SIG-M5 (cell line): ENCODE measurements around the gene ZNF275.
"Not testable (repeated sequence)": the region's sequence is repeated elsewhere in the genome, so short reads cannot be mapped to it uniquely, and the experiment has no call there.

ENCODE experiments used
- DNase-seq: peaks from one replicate; lab custom pipeline; 2025; lab: John Stamatoyannopoulos, UW

The ZNF275 gene, protein sequence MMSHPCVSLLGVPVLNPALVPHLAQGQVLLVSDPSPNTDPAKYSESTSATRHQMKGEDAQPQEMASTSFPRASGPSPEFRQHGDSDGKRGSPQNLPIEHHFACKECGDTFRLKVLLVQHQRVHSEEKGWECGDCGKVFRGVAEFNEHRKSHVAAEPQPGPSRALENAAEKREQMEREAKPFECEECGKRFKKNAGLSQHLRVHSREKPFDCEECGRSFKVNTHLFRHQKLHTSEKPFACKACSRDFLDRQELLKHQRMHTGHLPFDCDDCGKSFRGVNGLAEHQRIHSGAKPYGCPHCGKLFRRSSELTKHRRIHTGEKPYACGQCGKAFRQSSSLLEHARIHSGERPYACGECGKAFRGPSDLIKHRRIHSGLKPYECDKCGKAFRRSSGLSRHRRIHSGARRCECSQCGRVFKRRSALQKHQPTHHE

DNA sequence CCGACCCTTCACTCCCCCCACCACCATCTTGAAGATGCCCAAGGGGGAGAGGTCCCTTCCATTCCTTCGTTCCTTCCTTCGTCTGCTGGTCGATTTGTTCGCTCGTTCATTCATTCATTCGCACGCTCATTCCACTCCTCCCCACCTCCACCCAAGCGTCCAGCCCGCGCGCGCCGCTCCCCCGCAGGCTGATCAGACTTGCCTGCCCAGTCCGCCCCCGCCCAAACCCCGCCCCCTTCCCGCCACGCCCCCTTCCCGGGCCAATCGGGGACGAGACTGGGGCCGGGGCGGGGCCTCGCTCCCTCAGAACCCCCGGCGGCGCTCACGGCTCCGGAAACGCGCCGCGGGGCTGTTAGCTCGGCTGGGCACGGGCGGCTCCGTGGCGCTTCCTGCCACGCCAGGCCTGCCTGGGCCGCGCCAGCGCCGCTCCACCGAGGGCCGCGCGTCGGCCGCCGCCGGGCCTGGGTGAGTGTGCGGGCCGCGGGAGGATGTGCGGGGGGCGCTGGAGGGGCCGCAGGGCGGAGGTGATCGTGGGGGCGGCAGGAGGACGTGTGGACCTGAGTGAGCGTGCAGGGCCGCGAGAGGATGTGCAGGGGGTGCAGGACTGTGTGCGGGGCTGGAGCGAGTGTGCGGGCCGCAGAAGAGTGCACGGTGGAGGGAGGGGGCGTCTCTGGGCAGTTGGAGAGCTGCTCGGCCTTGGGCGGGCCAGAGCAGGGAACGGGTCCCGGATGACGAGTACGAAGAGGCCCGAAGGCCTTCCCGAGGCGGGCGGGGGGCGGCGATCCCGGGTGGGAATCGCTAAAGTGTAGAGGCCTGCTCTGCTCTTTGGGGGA lies at the start of gene ZNF275:
TSS of gene ZNF275 (plus strand) at position 333 of the 833 bp plus-strand sequence. CDS start 2,527 bp downstream, outside the sequence.
- DNase-seq: no peak

DNA sequence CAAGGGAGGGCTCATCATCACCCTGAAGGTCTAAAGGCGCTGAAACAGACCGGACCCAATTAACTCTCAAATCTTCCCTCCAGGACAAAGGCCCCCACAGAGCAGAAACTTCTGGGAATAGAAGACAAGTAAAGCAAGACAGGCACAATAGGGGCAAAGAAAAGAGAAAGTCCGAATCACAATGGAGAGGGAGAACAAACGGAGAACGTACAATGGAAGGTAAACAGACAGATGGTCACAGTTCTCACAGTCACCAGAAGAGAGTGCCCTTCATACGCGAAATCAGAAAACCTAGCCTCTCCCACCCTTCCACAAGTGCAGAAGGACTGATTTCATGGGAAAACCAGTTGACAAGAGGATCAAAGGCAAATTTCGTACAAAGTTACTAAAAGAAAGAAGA lies 48.3 kb upstream of the ZNF275 start:
- not testable (repeated sequence) for DNase-seq

DNA sequence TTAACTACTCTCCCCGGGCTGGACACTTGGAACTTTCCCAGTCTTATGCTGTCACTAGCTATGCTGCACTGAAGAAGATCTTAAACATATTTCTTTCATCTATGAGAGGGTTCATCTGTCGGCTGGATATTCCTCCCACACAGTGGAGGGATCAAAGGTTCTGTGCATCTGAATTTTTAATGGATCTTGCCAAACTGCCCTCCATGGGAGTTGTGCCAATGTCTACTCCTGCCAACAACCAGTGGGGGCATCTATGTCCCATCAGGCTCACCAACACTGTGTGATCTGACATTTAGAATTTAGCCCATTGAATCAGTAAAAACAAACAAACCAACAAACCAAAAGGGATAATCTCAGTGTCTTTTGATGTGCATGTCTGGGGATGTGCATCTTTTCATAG lies 45.1 kb upstream of the ZNF275 start:
- DNase-seq: not testable (repeated sequence)

DNA sequence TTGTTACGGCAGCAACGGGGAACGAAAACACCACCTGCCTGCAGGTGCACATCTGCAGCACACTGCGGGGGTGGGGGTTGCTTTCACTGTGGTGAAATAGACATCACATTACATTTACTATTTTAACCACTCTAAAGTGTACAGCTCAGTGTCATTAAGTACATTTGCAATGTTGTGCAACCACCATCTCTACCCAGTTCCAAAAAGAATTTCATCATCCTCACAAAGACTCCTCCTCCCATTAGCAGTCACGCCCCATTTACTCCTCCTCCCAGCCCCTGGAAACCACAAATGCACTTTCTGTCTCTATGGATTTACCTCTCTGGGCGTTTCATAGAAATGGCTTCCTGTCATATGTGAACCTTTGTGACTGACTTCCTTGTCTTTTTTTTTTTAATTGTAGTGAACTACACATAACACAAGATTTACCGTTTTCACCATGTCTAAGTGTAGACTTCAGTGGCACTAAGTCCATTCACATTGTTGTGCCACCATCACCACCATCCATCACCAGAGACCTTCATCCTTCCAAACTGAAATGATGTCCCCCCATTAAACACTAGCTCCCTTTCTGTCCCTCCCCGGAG lies 40.4 kb upstream of the ZNF275 start:
- DNase-seq: not testable (repeated sequence)

DNA sequence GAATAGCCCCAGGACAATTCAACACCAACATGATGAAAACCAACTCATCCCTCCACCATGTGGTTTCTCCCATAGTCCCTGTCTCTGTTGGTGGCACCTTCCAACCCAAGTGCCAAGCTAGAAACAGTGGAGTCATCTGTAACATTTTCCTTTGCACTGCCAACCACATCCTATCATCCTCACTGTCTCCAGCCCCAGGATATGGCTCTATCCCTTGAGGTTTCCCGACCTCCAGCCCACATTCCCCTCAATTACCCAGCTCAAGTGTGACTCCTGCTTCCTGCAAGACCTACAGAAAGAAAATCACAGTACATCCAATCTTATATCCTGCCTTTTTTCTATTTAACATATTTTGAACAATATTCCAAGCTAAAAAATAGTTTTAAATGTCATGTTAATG lies 36.6 kb upstream of the ZNF275 start:
- DNase-seq: no peak

DNA sequence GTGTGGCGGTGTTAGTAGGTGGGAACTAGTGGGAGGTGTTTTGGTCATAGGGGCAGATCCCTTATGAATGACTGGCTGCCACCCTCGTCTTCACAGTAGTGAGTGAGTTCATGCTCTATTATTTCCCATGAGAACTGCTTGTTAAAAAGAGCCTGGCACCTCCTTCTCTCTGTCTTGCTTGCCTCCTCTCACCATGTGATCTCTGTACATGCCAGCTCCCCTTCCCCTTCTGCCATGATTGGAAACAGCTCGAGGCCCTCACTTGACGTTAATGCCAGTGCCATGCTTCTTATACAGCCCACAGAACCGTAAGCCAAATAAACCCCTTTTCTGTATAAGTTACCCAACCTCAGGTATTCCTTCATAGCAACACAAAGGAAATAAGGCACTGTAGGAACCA lies 34.1 kb upstream of the ZNF275 start:
- no peak for DNase-seq

DNA sequence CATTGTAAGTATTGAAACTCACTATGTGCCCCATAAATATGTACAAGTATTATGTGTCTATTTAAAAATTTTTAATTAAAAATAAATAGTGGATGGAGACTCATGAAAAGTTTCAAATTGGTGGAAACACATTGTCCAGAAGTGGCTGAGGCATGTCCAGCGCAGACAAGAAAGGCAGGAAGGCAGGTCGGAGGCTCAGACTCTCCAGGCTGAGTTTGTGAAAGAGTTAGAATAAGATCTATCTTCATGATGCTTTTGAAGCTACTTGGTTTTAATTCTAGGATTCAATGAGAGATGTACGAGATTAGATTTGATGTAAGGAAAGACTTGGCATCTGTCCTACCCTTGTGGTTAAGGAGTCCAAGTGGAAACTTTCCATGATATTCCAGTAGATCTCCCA lies 32.2 kb upstream of the ZNF275 start:
- DNase-seq: no peak

DNA sequence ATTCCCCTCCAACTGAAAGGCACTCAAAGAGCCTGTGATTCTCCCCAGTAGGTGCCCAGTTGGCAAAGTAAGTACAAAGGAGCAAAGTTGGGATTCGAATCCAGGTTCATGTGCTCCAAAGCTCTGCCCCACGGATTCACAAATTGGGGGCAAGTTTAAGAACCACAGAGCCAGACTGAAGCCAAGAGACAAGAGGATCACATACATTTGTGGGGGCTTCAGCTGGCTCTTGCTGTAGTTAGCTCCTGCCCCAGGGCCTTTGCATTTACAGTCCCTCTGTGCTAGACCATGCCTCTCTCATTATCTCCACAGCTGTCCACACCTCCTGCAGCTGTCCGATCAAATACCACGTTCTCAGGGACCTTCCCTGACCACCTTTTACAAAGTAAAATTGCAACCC lies 31.2 kb upstream of the ZNF275 start:
- DNase-seq: no peak

DNA sequence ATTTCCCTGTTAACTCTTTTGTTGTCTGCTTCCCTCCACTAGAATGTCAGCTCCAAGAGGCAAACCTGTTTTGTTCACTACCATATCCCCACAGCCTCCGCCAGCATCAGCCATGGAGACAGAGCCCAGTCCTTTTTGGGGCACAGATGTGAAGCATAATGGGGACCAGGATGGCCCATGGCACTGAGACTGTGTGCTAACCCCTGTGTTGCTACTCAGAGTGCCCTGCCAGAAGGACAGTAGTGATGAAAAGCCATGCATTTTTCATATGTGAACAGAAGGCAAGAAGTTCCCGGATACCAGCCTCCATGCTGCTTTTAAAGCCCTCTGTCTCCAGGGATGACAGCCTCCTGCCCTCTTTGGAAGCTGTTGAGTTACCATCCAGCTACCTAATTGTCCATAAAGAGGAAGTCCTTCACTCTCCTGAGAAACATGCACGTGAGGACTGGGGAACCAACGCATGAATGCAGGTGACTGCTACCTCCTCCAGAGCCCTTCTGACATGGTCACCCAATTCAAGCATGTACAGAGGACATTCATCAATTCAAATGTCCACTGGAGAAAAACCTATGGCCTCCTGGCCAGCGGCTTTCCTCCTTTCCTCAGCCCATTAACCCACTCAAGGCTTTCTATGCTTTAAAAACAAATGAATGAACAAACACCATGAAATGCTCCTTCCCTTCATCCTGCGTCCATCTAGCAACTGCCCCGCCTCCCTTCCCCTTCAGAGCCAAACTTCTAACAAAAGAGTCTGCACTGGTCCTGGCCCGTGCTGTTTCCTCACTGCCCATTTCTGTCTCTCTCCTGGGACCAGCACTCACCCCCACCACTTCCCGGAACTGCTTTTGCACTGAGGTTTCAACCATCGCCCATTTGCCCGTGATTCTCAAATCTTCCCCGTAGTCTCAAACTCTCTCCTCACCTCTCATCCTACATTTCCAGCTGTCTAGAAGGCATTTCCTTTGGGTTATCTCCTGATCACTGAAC lies 30.4 kb upstream of the ZNF275 start:
- DNase-seq: no peak

DNA sequence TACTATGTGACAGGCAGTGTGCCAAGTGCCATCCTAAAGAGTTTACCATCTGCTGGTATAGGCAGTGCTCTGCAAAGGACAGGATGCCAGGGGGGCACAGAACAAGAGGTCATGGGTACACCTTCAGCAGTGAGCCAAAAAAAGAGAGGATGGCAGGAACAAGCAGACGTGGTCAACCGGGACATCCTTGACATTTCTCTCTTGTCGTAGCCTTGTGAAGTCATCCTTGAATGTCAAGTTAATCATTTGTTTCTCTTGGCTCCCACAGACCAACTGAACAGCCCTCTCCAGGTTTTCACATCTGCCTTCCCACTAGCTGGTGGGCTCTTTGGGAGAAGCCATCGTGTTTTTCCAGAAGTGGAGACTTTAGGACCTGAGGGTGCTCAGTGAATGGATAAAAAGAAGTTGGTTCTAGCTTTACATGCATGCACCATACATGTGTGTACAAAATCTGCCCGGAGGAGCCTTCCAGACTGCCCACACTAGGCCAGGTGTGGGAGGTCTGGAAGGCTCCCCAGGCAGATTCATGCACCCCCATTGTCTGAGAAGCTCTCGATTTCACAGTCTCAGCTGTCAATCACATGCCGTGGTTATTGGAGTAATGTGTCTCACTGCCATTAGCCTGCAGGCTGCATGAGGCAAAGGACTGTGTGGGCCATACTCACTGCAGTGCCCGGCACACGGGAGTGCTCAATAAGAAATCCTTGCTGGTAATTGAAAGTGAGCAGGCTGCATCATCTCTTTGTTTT lies 28.8 kb upstream of the ZNF275 start:
- no peak for DNase-seq

DNA sequence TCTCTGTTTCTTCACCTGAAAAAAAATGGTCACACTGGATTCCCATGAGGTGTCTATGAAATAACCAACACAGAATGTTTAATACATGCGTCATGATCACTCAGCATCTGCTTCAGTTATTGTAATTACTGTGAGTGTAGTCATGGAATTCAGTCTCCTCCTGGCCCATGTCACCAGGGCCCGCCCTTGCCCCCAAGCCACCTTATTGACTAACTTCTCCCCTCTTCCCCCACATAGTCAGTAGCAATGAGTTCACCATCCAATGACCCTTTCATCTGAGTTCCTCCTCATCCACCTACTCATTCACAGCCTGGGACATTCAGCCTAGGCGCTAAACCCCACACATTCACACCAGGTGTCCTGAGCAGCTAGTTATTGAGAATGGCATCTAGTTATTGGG lies 28.0 kb upstream of the ZNF275 start:
- no peak for DNase-seq

DNA sequence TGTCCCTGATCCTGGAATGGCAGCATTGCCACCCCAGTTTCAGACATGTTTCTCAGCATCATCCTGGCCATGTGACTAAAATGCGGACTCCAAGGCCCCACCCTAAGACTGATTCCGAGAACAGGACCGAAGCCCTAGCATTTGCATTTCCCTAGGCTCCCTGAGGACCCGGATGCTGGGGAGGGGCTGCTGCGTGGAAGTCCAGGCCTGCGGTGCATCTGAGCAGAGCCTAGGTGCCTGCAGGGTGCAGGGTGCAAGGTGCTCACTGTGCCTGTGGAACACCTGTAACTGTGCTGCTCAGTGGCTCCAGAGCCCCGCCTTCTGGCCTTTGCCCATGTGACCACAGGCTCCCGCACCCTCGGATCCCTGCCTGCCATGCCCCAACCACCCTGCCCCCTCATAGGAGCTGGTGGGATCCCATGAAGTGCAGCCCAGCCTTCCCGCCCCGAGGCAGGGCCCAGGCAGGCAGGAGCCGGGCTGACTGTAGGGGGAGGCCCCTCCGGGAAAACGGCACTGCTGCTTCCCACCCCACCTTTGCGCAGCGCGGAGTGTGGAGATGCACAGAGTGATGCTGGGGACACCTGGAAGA lies 27.3 kb upstream of the ZNF275 start:
- DNase-seq: no peak

DNA sequence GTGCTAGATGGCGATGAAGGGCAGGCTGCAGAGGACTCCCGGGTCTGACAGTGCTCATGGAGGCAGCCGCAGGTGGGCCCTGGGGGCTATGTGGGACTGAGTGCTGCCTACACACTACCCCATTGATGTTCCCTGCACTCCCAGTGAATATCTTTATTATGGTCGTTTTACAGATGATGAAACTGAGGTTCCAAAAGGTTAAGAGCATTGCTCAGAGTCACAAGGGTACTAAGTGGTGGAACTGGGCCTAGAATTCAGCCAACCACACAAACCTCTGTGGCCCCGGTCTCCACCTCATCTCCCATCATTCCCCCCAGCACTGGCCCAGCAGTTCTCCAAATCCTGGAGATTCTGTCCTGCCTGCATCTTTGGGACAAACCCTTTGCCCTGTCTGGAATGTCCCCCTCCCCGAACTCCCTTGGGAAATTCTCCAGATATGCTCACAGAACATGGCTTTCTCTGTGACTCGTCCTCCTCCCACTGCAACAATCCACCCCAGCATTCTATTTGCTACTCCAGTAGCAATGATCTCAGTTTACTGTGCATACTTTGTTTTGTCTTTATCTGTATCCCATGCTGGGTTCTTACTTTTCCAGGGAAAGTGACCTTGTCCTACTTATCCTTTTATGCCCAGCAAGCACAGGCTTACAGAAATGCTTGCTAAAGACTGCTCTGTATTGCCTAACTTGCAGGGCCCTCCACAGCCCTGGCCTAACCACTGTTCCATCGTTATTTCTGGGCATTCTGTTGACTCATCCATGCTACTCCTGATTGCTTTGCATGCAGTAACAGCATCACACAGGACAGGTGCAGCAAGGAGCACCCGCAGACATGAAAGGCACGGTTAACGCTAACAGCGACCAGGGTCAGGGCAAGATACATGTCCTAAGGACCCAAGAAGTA lies 26.4 kb upstream of the ZNF275 start:
- no peak for DNase-seq

DNA sequence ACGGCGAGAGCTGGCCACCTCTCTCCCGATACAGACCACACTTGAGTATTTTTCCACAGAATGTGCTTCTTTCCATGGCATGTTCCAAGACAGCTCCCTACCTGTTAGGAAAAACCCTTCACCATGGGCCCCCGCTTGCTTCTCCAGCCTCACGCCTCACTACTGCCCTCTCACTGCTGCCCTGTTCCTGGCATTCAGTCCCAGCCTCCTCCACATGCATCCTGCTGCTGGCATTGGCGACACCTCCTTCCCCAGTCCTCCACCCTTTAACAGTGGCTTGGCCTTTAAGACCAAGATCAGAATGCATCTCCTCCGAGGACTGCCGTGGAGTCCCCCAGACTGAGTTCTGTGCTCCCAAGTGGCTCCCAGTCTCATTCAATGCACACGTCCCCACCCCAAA lies 23.1 kb upstream of the ZNF275 start:
- DNase-seq: no peak

DNA sequence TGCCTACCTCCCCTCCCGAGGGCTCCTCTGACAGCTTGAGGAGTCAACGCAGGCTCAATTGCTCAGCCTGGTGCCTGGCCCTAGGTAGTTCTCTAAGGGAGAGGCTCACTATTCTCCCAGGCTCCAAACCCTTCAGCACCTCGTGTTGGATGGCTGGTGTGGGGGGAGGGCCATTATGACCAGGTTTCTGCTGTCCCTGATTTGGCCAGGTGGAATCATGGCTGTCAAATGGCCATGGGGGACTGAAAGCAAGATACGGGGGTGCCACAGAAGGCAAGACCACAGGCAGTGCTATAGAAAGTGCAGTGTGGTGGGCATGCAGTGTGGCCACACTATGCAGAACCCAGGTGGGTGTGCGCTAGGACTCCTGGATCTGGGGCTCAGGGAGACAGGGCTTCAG lies 21.9 kb upstream of the ZNF275 start:
- DNase-seq: no peak

DNA sequence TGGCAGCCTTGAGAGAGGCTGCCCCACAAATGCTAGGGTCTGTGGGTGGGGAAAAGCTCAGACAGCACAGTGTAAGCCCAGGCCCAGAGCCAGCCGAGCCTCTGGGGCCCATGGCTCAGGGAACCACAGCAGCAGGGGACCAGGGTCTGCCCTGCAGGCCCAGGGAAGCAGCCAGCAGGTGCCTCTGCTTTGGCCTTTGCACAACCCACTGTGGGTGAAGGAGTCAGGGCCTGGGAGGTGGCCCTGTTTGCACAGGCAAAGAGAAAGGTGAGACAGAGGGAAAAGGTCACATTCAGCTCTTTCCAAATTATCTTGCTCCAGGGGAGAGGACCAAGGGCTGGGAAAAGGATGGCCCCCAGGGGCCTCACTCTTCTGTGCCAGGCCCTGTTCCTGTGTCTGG lies 21.1 kb upstream of the ZNF275 start:
- no peak for DNase-seq

DNA sequence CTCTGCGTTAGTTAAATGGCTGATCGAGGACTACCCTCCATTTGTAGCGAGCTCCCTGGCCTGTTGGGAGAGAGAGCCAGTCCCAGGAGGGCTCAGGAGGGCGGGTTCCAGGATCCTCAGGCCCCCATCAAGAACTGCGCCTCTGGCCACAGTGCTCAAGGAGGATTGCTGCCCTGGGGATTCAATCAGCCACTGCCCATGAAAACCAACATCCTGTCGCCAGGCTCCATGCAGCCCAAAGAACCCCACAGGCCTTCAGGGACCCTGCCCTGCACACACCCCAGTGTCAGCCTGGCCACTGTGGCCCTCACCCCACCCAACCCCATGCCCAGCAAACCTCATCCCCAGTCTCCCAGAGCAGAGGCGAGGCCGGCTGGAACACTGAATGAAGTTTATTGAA lies 16.6 kb upstream of the ZNF275 start:
- no peak for DNase-seq

DNA sequence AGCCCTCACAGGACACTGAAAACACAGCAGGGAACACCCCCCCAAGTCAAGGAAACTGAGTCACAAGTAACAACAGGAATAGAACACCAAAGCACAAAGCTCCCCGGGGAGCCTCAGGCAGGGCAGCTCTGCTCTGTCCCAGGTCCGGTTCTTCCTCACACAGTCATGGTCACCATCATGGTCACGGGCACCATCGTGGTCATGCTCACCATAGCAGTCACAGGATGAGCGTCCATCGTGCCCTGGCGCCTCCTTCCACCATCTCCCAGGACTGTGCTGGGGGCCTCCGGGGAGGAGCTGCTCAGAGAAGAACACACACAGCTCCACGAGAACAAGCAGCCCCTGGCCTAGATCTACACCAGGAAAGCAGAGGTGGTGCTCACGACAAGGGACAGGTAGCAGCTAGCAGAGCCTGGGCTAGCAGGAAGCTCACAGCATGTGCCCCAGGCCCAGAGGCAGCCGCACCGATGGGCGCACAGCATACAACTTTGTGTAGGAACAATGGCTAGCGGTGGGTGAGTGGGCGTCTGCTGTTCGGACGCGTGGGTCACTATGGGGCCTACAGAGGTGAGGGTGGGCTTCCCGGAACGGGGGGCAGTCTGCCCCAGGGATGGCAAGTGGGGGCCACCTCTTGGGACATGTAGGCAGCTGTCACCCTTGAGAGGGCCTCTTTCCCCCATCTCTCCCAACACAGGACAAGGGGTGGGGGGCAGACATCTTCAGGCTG lies 15.8 kb upstream of the ZNF275 start:
- no peak for DNase-seq

DNA sequence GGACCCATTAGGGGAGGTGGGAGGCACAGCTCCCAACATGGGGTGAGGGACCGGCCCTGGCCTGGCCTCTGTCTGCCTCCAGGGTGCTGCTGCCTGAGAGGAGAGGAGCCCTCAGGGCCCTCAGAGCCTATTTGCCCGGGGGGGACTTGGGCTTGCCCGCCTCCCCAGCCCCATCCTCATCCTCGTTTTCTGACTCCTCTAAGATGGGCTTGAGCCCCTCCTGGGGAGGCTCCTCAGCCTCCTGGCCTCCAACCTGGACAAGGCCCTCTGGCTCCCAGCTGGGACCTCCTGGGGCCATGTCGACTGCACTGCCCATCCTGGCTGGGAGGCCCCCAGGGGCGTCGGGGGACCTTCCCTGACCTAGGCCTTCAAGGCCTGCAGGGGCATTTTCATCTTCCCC lies 15.1 kb upstream of the ZNF275 start:
- no peak for DNase-seq
